Endothelial cell of umbilical vein (primary cell): ENCODE results near the gene STPG4. TPM values are rescaled to one million over a fixed set of nuclear protein-coding genes. Genes with fewer than 3 reads are reported as not detected.

ENCODE experiments used
- BruUV-seq: library from RNA; stranded (reverse); fragments of 400-500 nt; replicated peaks from 2 replicates; lab custom pipeline; 2021; lab: Mats Ljungman, UMichigan
- CTCF ChIA-PET: fragments of 300-600, 350-600 bp; sonication (Branson Sonifier 250); formaldehyde crosslinking; loops from one replicate; lab custom pipeline; 2021; ENCODE audit warnings: antibody characterized with exemption, inconsistent platforms; lab: Charles Lee
- POLR2A ChIA-PET: fragments of 300-600, 350-600 bp; sonication (Branson Sonifier 250); formaldehyde crosslinking; loops from one replicate; lab custom pipeline; 2021; ENCODE audit warnings: antibody characterized with exemption, inconsistent platforms; lab: Charles Lee
- DNase-seq: peaks from one replicate; pipeline ENCODE4 v3.0.0-alpha.2; 2011; ENCODE audit warnings: low read depth, low spot score
- FAIRE-seq: peaks from 2 replicates; lab custom pipeline; 2011; peaks lifted over from hg19 to GRCh38; lab: Jason Lieb, UNC
- H2AFZ ChIP-seq: 2 replicates; pipeline ENCODE4 v1.6.0; 2012; ENCODE audit warnings: low read depth, low read length, control low read depth, inconsistent platforms
- H3K27ac ChIP-seq: 2 replicates; pipeline ENCODE4 v1.5.1; 2011; ENCODE audit warnings: low read depth, mild to moderate bottlenecking, control low read depth, low read length, moderate library complexity; ENCODE audit not compliant: insufficient read depth
- H3K27me3 ChIP-seq, 2 experiments: 2 replicates each; pipeline versions ENCODE4 v1.6.0 to v1.6.1; 2011; ENCODE audit warnings: low read length in 2 of 2, mixed read lengths in 1 of 2; ENCODE audit not compliant: control insufficient read depth in 2 of 2, insufficient read depth in 2 of 2
- H3K36me3 ChIP-seq, 2 experiments: 2 replicates in 1 of 2; 3 replicates in 1 of 2; pipeline ENCODE4 v1.5.1; 2011; ENCODE audit warnings: low read length in 2 of 2, mild to moderate bottlenecking in 1 of 2, moderate library complexity in 1 of 2; ENCODE audit not compliant: control insufficient read depth in 2 of 2, insufficient read depth in 2 of 2; ENCODE audit errors: extremely low read depth in 1 of 2
- H3K4me1 ChIP-seq: 3 replicates; pipeline ENCODE4 v1.5.1; 2011; ENCODE audit warnings: mild to moderate bottlenecking, low read length; ENCODE audit not compliant: control insufficient read depth, insufficient read depth; ENCODE audit errors: extremely low read depth
- H3K4me2 ChIP-seq: 2 replicates; pipeline ENCODE4 v1.6.1; 2011; ENCODE audit warnings: low read length, control low read depth, mixed read lengths; ENCODE audit not compliant: insufficient read depth
- H3K4me3 ChIP-seq, 3 experiments: fragments of 200-600 bp in 1 of 3; sonication (generic), shearing (Covaris generic) in 1 of 3; replicated peaks in 1 of 3; 2 replicates each; pipeline ENCODE4 v1.5.1; 2011 to 2016; ENCODE audit warnings: control low read depth in 3 of 3, low read length in 3 of 3, mild to moderate bottlenecking in 2 of 3, inconsistent platforms in 1 of 3, low read depth in 1 of 3, moderate library complexity in 1 of 3; ENCODE audit not compliant: insufficient read depth in 1 of 3
- H3K79me2 ChIP-seq: 2 replicates; pipeline ENCODE4 v1.6.0; 2012; ENCODE audit warnings: low read length, inconsistent platforms; ENCODE audit not compliant: control insufficient read depth, insufficient read depth
- H3K9ac ChIP-seq: replicated peaks from 2 replicates; pipeline ENCODE3; 2011; ENCODE audit warnings: low read length, control low read depth; ENCODE audit not compliant: insufficient read depth; ENCODE audit errors: extremely low read depth
- H3K9me1 ChIP-seq: replicated peaks from 3 replicates; pipeline ENCODE4 v1.6.0; 2011; ENCODE audit warnings: mild to moderate bottlenecking, low read length; ENCODE audit not compliant: control insufficient read depth, insufficient read depth; ENCODE audit errors: extremely low read depth
- H3K9me3 ChIP-seq: replicated peaks from 2 replicates; pipeline ENCODE4 v1.5.1; 2012; ENCODE audit warnings: low read length, inconsistent platforms; ENCODE audit not compliant: control insufficient read depth, insufficient read depth
- H4K20me1 ChIP-seq: replicated peaks from 2 replicates; pipeline ENCODE3; 2011; ENCODE audit warnings: mild to moderate bottlenecking, low read length; ENCODE audit not compliant: control insufficient read depth, insufficient read depth; ENCODE audit errors: extremely low read depth
- EZH2 ChIP-seq: IDR thresholded peaks from 2 replicates; pipeline ENCODE4 v1.6.1; 2012; ENCODE audit warnings: borderline replicate concordance, low read depth, mild to moderate bottlenecking, moderate library complexity, low read length, inconsistent platforms; ENCODE audit not compliant: severe bottlenecking
- GATA2 ChIP-seq: IDR thresholded peaks from 2 replicates; pipeline ENCODE4 v1.7.0; 2011; ENCODE audit warnings: low read depth, mild to moderate bottlenecking, moderate library complexity, mixed read lengths, low read length; ENCODE audit not compliant: insufficient read length, insufficient read depth
- JUN ChIP-seq: IDR thresholded peaks from 2 replicates; pipeline ENCODE4 v1.6.1; 2011; ENCODE audit warnings: borderline replicate concordance, low read depth; ENCODE audit not compliant: insufficient read length, insufficient read depth
- MYC ChIP-seq: IDR thresholded peaks from one replicate; pipeline ENCODE4 v1.6.1; 2011; ENCODE audit warnings: mild to moderate bottlenecking, low read depth, low read length
- POLR2A ChIP-seq: IDR thresholded peaks from 2 replicates; pipeline ENCODE4 v1.6.1; 2012; ENCODE audit warnings: low read depth, mild to moderate bottlenecking, control low read depth, low read length
- dilution Hi-C: fragments of 300-500 bp; cut with MboI; formaldehyde crosslinking; loops from one replicate; pipeline ENCODE4 v1.15.0; 2019; ENCODE audit warnings: low sequenced_read_pairs; ENCODE audit not compliant: extremely low pct_ligation_motif_present
- intact Hi-C: fragments of 100-400 bp; cut with micrococcal nuclease; formaldehyde crosslinking; loops from one replicate; pipeline ENCODE4 v1.10.0; 2022
- polyA plus RNA-seq, 4 experiments: library from polyadenylated mRNA; depleted of rRNA in 3 of 4; stranded (reverse) in 3 of 4; unstranded in 1 of 4; fragments of >200 nt; gene quantifications; 2 replicates each; pipeline versions ENCODE4 v1.2.1 to v1.2.3, GENCODE V29; 2011 to 2012; ENCODE audit warnings: missing spikeins in 1 of 4
- total RNA-seq: library from RNA; stranded (reverse); gene quantifications from 2 replicates; pipeline ENCODE4 v1.2.3, GENCODE V29; 2021
- TF ChIP-seq, protein P1 (sequence below): IDR thresholded peaks from 2 replicates; pipeline ENCODE4 v1.6.1; 2011; ENCODE audit not compliant: insufficient read depth, insufficient read length

STPG4 gene
- total and polyA plus RNA-seq, 2 donors (not counting 3 experiments of a cell fraction or from before 2014, with no cell fraction given) = 0.53 TPM; not detected in 1

DNA sequence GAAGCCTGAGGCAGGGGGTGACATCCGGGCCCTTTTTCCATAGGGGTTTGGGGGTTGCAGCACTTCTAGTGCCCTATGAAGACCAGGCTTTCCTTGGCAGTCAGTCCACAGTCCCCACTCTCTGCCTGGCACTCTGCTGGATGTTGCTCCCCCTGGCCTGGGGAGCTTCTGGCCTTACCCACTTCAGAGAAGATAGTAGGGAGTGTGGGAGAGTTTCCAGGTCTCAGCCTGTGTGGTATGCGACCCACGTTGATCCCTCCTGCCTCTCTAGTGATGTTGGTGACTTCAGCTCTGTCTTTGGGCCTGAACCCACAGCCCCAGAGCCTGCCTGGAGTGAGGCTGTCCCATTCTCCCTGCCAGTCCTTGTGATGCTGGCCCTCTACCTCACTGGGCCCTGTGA lies 105.6 kb downstream of the STPG4 start:
- no peak overlapping the region for H3K27ac ChIP-seq
- FAIRE-seq (no peak), DNase-seq (no peak)
- BruUV-seq = no TSS peak
- no peaks in the 10 kb centered on the region for H3K27me3 ChIP-seq
- H3K36me3 ChIP-seq = no peaks in the 10 kb centered on the region
- no peaks in the 10 kb centered on the region for H3K9me1 ChIP-seq
- no peaks in the 10 kb centered on the region for H4K20me1 ChIP-seq
- H2AFZ ChIP-seq = no peak overlapping the region
- H3K4me2 ChIP-seq = no peak overlapping the region
- intact Hi-C loops = no loop called here
- TF ChIP-seq, protein P1, sequence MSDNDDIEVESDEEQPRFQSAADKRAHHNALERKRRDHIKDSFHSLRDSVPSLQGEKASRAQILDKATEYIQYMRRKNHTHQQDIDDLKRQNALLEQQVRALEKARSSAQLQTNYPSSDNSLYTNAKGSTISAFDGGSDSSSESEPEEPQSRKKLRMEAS = no peak
- no peak for TF ChIP-seq EZH2
- dilution Hi-C loops = no loop called here
- POLR2A ChIA-PET = no interaction called here
- H3K9ac ChIP-seq = no peak overlapping the region
- no peaks in the 10 kb centered on the region for H3K9me3 ChIP-seq
- H3K4me3 ChIP-seq = no peak overlapping the region
- H3K79me2 ChIP-seq = no peaks in the 10 kb centered on the region
- peaks cover under 1% of the 10 kb centered on the region for H3K4me1 ChIP-seq
- CTCF ChIA-PET = interaction anchor here (1.1 kb wide), 1 partner anchor 10 kb away, joined by 3 read pairs; no protein-coding TSS in a partner anchor

DNA sequence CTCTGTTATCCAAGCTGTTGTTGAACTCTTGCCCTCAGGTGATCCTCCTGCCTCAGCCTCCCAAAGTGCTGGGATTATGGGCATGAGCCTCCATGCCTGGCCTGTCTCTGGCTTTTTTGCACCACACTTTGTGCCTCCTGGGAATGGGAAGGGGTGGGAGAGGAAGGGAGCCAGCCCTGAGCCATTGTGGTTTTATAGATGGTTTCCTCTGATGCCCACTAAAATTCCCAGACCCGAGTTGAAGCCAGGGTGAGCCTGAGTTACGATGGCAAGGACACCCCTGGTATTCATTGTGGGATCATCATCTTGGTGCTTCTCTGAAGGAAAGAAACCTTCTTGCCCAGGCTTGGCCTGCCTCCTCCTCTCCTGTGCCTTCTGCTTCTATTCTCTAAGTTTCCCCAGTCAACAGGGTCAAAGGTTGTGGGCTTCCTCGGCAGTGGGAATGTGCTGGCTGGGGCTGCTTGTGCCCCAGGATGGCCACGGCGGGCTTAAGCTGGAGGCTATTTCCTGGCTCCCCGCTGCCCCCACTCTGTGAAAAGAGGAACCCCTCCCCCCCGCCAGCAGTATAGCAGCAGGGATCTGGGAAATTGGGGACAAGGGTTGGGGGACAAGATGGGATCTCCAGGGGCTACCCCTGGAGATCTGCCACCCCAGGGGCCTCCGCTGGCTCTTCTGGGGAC lies 106.2 kb downstream of the STPG4 start:
- Histone ChIP-seq H3K9me1 (no peaks in the 10 kb centered on the region), H3K9me3 (no peaks in the 10 kb centered on the region), H3K79me2 (no peaks in the 10 kb centered on the region), H3K4me1 (peaks cover 6% of the 10 kb centered on the region), H3K27me3 (no peaks in the 10 kb centered on the region), H2AFZ (no peak overlapping the region), H3K4me3 (no peak overlapping the region), H3K9ac (no peak overlapping the region), H3K4me2 (no peak overlapping the region), H3K27ac (no peak overlapping the region), H3K36me3 (no peaks in the 10 kb centered on the region), H4K20me1 (no peaks in the 10 kb centered on the region)
- intact Hi-C loops = no loop called here
- FAIRE-seq (no peak), DNase-seq (no peak)
- dilution Hi-C loops = no loop called here
- no peak for TF ChIP-seq JUN
- TF ChIP-seq POLR2A = no peak
- no peak for TF ChIP-seq EZH2
- no peak for TF ChIP-seq MYC
- TF ChIP-seq GATA2 = no peak
- ChIA-PET POLR2A (no interaction called here), CTCF (interaction anchor here (1.1 kb wide), 1 partner anchor 11 kb away, joined by 3 read pairs; no protein-coding TSS in a partner anchor)
- BruUV-seq = no TSS peak
